HEK293 (cell line): ENCODE data around the gene N4BP3.

ENCODE experiments used
- ZNF214 ChIP-seq: fragments of 450-650 bp; formaldehyde crosslinking; IDR thresholded peaks from 2 replicates; pipeline ENCODE4 v1.5.1; 2017; ENCODE audit warnings: missing biosample characterization, mild to moderate bottlenecking, missing genetic modification characterization, borderline replicate concordance
- TF ChIP-seq, protein P1 (sequence below): fragments of 450-650 bp; formaldehyde crosslinking; IDR thresholded peaks from 2 replicates; pipeline ENCODE4 v1.5.0; 2017; ENCODE audit warnings: missing biosample characterization, missing genetic modification characterization, borderline replicate concordance
- TF ChIP-seq, protein P2 (sequence below): fragments of 450-650 bp; formaldehyde crosslinking; IDR thresholded peaks from 2 replicates; pipeline ENCODE4 v1.5.1; 2016; ENCODE audit warnings: missing biosample characterization, missing genetic modification characterization
- TF ChIP-seq, protein P3 (sequence below): fragments of 450-650 bp; formaldehyde crosslinking; IDR thresholded peaks from 2 replicates; pipeline ENCODE4 v1.5.1; 2016; ENCODE audit warnings: missing biosample characterization, missing genetic modification characterization, borderline replicate concordance

DNA sequence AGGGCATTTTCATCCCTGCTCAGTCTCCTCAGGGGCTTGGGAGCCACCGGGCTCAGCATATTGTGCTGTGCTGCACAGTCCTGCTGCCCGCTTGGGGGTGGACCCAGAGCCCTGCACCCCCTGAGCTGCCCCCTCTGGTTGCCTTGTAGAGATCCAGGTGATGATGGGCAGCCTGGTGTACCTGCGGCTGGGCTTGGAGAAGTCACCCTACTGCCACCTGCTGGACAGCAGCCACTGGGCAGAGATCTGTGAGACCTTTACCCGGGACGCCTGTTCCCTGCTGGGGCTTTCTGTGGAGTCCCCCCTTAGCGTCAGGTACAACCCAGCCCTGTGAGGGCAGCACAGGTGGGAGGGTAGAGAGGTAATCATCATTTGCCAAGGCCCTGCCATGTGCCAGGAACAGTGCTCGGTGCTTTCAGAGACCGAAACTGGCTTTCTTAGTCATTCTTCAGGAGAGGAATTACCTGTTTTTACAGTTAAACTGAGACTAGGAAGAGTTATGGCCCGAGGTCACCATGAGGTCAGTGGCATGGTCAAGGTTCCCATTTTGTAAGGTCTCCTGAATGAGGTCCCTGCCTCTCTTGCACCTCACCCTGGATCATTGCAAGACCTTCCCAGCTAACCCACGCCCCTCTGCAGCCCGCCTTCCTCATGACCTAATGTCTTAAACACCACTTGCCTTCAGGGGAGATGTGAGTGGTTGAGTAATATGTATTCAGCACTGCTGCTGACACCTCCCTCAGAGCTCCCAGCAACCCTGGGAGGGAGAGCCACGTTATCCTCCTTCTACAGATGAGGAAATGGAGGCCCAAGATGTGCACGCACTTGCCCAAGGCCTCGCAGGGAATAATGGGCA, 32.9 kb downstream of the N4BP3 start:
- TF ChIP-seq, protein P1, sequence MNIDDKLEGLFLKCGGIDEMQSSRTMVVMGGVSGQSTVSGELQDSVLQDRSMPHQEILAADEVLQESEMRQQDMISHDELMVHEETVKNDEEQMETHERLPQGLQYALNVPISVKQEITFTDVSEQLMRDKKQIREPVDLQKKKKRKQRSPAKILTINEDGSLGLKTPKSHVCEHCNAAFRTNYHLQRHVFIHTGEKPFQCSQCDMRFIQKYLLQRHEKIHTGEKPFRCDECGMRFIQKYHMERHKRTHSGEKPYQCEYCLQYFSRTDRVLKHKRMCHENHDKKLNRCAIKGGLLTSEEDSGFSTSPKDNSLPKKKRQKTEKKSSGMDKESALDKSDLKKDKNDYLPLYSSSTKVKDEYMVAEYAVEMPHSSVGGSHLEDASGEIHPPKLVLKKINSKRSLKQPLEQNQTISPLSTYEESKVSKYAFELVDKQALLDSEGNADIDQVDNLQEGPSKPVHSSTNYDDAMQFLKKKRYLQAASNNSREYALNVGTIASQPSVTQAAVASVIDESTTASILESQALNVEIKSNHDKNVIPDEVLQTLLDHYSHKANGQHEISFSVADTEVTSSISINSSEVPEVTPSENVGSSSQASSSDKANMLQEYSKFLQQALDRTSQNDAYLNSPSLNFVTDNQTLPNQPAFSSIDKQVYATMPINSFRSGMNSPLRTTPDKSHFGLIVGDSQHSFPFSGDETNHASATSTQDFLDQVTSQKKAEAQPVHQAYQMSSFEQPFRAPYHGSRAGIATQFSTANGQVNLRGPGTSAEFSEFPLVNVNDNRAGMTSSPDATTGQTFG (tag by site-specific recombination): no peak
- TF ChIP-seq, protein P2, sequence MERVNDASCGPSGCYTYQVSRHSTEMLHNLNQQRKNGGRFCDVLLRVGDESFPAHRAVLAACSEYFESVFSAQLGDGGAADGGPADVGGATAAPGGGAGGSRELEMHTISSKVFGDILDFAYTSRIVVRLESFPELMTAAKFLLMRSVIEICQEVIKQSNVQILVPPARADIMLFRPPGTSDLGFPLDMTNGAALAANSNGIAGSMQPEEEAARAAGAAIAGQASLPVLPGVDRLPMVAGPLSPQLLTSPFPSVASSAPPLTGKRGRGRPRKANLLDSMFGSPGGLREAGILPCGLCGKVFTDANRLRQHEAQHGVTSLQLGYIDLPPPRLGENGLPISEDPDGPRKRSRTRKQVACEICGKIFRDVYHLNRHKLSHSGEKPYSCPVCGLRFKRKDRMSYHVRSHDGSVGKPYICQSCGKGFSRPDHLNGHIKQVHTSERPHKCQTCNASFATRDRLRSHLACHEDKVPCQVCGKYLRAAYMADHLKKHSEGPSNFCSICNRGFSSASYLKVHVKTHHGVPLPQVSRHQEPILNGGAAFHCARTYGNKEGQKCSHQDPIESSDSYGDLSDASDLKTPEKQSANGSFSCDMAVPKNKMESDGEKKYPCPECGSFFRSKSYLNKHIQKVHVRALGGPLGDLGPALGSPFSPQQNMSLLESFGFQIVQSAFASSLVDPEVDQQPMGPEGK (tag by site-specific recombination): peak; percentile 53; the same call in 1 of the 2 replicates
- TF ChIP-seq ZNF214 (tag by site-specific recombination): no peak
- TF ChIP-seq, protein P3, sequence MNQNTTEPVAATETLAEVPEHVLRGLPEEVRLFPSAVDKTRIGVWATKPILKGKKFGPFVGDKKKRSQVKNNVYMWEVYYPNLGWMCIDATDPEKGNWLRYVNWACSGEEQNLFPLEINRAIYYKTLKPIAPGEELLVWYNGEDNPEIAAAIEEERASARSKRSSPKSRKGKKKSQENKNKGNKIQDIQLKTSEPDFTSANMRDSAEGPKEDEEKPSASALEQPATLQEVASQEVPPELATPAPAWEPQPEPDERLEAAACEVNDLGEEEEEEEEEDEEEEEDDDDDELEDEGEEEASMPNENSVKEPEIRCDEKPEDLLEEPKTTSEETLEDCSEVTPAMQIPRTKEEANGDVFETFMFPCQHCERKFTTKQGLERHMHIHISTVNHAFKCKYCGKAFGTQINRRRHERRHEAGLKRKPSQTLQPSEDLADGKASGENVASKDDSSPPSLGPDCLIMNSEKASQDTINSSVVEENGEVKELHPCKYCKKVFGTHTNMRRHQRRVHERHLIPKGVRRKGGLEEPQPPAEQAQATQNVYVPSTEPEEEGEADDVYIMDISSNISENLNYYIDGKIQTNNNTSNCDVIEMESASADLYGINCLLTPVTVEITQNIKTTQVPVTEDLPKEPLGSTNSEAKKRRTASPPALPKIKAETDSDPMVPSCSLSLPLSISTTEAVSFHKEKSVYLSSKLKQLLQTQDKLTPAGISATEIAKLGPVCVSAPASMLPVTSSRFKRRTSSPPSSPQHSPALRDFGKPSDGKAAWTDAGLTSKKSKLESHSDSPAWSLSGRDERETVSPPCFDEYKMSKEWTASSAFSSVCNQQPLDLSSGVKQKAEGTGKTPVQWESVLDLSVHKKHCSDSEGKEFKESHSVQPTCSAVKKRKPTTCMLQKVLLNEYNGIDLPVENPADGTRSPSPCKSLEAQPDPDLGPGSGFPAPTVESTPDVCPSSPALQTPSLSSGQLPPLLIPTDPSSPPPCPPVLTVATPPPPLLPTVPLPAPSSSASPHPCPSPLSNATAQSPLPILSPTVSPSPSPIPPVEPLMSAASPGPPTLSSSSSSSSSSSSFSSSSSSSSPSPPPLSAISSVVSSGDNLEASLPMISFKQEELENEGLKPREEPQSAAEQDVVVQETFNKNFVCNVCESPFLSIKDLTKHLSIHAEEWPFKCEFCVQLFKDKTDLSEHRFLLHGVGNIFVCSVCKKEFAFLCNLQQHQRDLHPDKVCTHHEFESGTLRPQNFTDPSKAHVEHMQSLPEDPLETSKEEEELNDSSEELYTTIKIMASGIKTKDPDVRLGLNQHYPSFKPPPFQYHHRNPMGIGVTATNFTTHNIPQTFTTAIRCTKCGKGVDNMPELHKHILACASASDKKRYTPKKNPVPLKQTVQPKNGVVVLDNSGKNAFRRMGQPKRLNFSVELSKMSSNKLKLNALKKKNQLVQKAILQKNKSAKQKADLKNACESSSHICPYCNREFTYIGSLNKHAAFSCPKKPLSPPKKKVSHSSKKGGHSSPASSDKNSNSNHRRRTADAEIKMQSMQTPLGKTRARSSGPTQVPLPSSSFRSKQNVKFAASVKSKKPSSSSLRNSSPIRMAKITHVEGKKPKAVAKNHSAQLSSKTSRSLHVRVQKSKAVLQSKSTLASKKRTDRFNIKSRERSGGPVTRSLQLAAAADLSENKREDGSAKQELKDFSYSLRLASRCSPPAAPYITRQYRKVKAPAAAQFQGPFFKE: no peak
